Glomerular endothelial cell (primary cell): ENCODE results near the gene GEN1. TPM values are rescaled to one million over a fixed set of nuclear protein-coding genes. Genes with fewer than 3 reads are reported as not detected.

ENCODE experiments used
- DNase-seq: peaks from one replicate; pipeline ENCODE4 v3.0.0-alpha.2; 2011; ENCODE audit warnings: low read depth, low spot score; ENCODE audit errors: extremely low read depth
- total RNA-seq: library from RNA; depleted of rRNA; stranded (reverse); fragments of >200 nt; gene quantifications from 2 replicates; pipeline ENCODE4 v1.2.3, GENCODE V29; 2015

Gene GEN1
- total RNA-seq, 1 donor from 2014 or later, result 16.4 TPM

DNA sequence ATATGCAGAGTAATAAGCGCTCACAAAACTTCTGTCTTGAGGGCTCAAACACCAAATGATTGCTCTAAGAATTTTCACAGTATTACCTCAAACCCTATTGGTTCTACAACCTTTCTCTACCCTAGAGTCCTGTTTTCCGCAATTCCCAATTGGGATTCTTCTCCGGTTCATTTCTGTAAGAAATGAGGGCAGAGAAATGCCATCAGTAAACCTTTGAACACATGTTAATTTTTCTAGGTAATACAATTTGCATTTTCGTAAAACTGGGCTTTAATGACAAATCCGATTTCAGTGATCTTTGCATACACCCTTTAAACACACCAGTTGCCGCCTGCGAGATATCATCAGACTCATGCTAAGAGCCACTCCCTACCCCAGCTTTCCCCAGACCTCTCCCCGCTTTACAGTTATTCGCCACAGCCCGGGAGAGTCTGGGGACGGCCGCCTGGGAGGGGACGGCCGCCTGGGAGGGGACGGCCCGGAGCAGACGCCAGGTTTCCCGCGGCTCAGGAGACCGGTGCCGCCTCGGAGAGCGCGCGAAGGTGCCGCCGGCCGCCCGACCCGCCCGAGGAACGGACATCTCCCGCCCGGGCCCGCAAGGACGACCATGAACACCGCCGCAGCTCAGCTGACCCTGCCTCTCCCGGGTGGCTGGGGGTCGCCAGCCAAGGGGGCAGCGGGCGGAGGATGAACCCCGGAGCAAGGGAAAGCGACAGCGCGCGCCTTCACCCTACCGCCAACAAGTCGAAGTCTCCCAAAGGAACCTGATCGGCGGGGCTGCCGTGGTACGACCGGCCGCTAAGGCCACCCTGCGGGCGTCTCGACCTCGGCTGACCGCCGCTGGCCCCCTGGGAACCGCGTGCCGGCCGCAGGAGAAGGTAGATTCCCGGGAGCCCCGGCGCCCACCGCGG lies 791 bp upstream of the GEN1 start:
- DNase-seq, result no peak

DNA sequence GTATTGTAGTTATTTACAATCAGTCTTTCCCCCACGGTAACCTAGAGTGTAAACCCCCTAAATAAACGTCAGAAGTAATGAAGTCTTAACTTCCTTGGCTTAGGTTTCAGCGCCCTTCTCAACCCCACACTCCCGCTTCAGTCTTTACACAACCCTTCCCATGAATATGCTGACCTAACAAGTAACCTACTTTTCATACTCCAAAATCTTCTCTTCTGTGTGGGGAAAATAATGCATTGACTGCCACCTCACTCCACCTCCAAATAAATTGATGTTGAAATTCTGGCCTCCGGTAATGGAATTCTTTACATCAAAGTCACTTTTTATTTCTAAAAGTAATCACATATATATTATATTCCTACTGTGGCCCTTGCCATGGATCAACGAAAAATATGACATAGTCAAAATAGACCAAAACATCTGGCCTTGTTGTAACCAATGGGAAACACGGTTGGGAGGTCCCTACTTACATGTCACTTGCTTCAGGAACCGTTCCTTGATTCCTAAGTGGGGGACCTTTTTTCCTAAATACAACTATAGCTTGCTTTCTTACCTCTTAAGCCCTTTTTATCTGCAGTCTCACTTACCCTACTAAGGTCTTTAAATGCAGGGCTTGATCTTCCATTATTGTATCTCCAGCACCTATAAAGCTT lies 961 bp downstream of the GEN1 start:
- DNase-seq, result no peak

DNA sequence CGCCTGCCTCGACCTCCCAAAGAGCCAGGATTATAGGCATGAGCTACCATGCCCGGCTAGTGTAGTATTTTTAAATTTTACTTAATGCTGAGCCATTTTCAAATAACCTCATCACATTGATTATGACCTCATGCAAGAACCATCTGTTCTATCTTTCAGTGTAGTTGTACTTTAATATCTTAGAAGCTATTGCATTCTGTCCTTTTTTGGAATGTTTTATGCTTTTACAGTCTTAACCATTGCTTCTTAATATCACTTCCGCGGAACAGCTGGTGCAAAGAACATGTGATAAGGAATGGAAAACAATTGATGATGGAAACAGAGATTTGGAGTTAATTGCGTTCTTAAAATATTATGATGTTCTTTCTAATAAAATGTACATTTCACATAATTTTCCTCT lies 2.7 kb downstream of the GEN1 start:
- no peak for DNase-seq

DNA sequence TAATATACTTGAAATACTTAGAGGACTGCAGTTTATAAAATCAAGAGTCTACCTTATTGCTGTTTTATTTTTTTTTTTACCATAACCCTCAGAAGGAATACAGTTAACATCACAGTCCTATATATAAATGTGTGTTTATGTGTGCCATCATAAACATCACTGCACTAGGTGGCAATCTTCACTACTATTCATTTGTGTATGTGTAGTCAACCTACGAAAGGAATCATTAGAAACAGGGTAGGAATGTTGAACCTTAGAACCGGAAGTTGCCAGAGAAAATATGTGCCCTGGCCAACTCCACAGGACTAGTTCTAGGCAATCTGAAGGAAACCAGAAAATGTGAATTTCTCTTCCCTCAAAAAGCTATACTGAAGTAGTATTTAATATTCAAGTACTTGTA lies 3.4 kb downstream of the GEN1 start:
- peak; percentile 83 for DNase-seq

DNA sequence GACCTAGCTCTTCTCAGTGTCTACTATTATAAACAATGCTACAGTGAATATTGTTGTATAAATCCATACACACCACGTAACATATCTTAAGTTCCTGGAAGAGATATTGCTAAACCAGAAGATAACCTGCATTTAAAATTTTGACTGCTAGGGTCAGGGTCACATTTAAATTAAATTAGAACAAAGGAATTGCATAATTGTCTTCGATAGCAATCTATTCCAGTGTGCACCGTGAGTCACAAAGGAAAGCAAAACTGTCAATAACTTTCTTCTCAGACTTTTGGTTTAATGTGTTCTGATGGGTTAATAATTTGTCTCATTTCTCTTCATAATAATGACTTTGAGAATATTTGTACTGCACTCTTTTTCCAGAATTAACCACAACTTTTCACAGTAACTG lies 4.2 kb downstream of the GEN1 start:
- DNase-seq, result no peak

DNA sequence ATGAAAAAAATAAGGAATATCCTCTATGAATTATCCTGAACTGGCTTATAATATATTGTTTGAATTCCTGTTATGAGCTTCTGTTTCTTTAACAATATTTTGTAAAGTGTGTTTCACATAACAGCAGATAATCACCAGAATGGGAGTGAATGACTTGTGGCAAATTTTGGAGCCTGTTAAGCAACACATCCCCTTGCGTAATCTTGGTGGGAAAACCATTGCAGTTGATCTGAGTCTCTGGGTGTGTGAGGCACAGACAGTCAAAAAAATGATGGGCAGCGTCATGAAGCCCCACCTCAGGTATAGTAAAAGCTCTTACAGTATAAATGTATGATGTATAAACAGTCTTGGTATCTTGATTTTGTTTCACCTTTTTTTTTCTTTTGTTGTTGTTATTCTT lies 5.9 kb downstream of the GEN1 start:
- no peak for DNase-seq

DNA sequence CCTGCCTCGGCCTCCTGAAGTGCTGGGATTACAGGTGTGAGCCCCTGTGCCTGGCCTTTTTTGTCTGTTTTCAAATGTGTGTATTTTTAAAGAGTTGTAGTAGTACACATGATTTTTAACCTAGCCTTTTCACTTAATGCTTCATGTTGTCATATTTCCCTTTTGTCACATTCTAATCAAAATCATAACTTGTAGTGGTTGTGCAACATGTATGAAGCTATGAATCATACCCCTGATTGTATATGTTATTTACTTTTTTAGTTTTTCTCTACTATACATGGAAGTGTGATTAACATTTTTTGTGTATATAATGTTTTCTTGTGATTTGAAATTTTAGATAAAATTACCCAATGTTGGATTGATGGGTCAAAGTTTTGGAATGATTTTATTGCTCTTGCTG lies 8.5 kb downstream of the GEN1 start:
- DNase-seq, result no peak

DNA sequence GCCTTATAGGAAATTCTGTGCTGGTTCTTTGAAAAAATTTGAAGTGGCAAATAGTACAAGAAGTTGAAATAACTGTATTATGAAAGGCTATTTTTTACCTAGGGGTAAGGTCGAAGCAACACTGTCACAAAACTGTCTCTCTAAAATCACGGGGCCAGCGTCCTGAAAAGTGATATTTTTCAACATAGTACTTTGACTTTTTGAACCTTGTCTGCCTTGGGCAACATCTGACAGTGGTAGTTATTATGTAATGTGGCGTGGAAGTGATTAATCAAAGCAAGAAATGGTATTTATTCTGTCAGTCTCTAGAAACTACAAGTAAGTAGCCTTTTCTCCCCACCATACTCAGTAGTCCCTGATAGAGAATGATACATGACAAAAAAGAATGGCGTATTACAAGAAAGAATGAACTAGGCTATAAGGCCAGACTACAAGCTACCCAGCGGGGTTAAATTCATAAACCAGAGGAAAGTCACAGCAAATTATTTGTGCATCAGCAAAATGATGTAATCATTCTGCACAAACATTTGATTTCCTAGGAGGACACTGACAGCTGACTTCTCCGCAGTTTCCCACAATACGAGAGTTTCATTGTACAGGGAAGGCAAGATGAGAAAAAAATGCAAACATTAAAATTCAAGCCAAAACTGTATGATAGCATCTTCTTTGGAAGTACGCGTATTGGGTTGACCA lies 9.8 kb downstream of the GEN1 start:
- DNase-seq, result no peak

DNA sequence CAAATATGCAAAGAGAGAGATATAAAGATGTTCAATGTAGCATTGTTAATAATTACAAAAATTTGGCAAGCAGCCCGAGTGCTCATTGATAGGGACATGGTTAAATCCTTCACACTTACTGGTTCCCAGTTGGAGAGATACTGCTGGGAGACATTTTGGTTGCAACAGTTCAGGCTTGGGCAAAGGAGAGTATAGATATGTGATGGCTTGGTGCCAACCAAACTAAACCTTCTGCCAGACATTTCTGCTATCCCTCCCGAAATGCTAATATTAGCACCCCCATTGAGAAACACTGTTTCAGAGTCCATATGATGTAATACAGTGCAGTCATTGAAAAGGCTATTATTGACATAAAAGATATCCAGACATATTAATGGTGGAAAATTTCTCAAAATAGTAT lies 11.5 kb downstream of the GEN1 start:
- no peak for DNase-seq

DNA sequence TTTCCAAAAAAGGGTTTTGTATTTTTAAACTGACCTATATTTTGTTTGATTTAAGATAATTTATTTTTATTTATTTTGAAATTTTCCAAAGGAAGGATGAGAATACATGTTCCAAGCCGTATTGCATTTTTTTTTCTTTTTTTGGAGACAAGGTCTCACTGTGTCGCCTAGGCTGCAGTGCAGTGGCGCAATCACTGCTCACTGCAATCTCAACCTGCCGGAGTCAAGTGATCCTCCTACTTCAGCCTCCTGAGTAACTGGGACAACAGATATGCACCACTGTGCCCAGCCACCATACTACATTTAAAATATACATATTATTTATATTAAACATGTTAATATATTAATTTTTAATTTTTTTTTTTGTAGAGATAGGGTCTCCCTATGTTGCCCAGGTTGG lies 15.0 kb downstream of the GEN1 start:
- no peak for DNase-seq

DNA sequence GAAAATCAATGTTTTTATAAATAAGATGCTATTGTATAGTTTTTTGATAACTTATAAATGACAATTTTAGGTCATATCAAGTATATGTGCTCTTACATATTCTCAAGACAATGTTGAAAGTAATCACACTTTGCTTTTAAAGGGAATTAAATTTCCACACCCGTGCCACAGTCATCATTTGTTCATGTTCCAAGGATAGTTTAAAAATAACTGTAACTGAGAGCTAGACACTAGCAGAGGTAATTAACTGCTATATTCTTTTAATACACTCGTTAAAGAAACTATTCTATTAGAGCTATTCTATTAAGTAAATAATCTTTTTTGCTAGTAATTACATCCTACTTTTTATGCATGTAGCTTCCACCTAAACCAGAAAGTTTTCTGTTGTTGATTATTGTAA lies 18.0 kb downstream of the GEN1 start:
- DNase-seq, result no peak

DNA sequence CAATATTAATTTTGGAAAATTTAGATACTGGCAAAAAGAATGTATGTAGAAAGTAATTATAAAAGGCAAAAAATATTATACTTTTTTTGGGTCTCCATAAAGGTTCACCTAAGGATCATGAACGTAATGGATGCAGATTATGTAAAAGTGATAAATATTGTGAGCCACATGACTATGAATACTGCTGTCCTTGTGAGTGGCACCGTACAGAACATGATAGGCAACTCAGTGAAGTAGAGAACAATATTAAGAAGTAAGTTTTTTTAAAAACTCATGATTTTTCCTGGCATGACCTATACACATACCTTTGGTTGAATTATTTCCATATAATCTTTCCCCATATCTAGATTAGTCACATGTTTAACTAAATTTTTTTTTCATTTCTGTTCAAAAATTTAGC lies 18.6 kb downstream of the GEN1 start:
- no peak for DNase-seq

DNA sequence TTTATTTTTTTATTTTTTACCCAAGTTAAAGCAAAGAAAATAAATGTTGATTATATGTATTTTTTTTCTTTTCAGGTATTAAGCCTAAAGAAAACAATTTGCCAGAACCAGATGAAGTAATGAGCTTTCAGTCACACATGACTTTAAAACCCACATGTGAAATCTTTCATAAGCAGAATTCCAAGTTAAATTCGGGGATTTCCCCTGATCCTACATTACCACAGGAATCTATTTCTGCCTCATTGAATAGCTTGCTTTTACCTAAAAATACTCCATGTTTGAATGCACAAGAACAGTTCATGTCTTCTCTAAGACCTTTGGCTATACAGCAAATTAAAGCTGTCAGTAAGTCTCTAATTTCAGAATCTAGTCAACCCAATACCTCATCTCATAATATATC lies 26.6 kb downstream of the GEN1 start:
- DNase-seq, result no peak

DNA sequence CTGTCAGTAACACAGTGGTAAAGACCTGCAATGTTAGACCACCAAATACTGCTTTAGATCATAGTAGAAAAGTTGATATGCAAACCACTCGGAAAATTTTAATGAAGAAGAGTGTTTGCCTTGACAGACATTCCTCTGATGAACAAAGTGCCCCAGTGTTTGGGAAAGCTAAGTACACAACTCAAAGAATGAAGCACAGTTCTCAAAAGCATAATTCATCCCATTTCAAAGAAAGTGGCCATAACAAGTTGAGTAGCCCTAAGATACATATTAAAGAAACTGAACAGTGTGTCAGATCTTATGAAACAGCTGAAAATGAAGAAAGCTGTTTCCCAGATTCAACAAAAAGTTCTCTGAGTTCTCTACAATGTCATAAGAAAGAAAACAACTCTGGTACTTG lies 27.5 kb downstream of the GEN1 start:
- DNase-seq, result no peak

DNA sequence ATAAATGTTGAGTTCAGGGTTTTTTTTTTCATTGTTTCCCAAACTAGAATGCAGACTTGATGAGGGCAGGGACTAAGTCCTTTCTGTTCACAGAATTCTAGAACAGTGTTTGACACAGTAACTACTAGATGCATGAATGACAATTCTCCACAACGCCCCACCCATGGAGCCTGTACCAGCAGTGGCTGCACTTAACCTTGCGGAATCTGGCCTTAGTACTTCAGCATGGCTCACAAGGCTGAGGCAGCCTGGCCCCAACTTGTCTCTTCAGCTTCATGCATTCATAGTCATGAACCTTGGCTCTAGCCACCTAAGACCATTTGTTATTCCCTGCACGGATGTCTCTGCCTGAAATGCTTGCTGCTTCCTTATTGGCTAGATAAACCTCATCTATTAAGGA lies 32.8 kb downstream of the GEN1 start:
- no peak for DNase-seq

DNA sequence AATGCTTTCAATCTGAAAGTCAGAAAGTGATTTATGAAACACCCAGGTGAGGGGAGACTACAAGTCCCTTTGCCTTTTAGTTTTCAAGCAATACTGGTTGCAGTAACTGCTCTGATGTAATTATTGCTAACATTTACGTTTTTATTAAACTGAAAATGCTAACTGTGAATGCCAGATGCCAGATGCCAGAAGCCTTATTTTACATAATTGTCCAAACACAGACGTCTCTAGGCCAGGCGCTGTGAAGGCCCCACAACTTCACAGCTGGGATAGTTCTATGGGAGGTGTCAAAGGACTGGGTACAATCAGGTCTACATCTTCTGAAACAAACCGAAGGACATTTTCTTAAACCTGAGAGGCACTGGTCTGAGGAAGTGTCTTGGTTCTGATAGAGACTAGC lies 34.8 kb downstream of the GEN1 start:
- DNase-seq, result no peak

DNA sequence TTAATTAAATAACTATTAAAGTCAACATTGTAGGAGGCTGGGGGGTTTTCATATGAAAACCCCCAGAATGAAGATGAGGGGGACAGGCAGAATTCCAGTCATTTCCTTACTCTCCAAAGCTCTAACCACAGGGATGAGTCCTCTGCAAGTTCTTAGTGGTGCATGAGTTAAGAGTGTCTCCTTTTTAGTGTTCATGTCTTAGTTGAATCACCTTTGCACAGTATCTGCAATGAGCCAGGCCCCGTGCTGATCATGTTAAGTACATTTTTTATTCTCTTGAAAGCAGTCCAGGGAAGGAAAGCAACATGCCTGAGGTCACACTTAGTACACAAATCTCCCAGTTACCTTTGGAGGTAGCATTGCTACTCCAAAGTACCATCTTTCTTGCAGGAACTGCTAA lies 36.6 kb downstream of the GEN1 start:
- no peak for DNase-seq

DNA sequence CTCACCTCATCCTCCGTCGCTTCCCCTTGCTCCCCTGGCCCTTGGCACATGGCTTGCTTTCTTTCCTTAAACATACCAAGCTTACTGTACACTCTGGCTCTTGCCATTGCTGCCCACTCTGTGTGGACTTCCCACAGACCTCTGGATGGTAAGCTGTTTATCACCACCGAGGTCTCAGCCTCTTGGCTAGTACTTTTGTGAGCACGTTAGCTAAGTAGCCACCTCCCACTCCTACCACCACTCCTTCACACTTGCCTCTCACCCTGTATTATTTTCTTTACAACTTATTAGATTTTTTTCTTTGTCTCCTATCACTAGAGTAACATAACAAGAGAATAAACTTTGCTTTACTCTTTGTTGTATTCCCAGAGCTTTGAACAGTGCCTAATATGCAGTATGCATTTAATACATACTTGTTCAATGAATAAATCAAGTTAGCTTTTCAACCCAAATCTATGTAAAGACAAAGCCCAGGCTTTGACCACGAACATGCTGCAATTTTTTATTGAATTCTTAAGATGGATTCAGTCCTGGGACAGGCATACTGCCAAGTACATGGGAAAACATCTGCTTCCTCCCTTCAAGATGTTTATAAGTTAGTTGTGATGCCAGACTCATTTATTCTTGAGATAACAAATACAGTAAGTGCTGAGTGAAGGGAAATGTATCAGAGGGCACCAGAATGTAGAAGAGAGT lies 37.3 kb downstream of the GEN1 start:
- DNase-seq, result peak; percentile 94

DNA sequence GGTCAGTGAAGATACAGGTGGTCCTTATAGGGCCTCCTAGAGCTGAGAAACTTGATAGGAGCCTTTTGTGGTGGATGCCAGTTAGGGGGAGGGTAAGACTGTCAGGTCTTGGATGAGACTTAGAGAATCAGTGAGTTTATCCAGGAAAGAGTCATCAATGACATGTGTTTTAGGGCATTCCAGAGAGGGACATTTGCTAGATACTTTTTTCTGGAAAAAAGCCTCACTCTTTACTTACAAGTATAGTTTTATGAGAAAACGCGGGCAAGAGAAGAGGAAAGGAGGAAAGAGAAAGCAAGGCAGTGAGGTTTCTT lies 37.8 kb downstream of the GEN1 start:
- DNase-seq, result no peak

DNA sequence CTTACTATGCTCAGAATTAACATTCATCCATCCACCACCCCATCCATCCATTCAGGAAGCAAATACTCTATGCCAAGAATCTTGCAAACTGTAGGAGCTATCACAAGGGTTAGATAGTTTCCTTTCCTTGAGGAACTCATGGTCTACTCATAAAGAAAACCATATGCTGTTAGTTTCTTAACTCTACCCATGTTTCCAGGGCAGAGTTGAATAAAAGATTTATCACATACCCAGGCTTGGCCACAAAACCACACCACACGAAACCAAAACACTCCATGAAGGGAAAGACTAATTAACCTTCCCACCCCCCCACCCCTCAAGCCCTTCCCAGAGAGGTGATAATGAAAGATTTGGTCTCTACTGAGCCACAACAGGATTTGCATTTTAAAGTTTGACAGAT lies 38.6 kb downstream of the GEN1 start:
- no peak for DNase-seq

DNA sequence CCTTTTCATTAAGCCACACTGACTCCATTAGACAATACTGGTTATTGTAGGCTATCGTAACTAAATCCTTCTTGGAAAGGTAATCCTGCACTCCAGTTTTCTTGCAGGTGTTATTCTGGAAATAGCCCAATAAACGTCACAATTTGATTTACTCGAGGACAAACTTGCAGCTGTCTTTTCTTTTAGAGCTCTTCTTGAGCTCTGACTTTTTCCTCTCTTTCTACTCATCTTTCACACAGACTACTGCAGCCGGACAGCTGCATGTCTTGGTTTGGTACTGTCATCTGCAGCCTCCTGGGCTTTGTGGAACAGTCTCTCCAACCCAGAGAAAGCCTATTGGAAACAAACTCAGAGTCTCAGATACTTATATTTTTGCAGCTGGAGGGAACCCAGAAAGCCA lies 39.4 kb downstream of the GEN1 start:
- no peak for DNase-seq
